SIG-M5 treated with dmso at 0.1 percent for 504 hours (cell line): ENCODE measurements around the gene TTBK2.
"Not testable (repeated sequence)": the region's sequence is repeated elsewhere in the genome, so short reads cannot be mapped to it uniquely, and the experiment has no call there.

Source experiments
- DNase-seq: peaks from one replicate; lab custom pipeline; 2025; ENCODE audit not compliant: unreplicated experiment; lab: John Stamatoyannopoulos, UW

Gene TTBK2

GRCh38 chr15:42911058-42911592 lies 9.5 kb downstream of the TTBK2 start:
- DNase-seq, result no peak

GRCh38 chr15:42908538-42908937 lies 12.0 kb downstream of the TTBK2 start:
- DNase-seq, result no peak

DNA sequence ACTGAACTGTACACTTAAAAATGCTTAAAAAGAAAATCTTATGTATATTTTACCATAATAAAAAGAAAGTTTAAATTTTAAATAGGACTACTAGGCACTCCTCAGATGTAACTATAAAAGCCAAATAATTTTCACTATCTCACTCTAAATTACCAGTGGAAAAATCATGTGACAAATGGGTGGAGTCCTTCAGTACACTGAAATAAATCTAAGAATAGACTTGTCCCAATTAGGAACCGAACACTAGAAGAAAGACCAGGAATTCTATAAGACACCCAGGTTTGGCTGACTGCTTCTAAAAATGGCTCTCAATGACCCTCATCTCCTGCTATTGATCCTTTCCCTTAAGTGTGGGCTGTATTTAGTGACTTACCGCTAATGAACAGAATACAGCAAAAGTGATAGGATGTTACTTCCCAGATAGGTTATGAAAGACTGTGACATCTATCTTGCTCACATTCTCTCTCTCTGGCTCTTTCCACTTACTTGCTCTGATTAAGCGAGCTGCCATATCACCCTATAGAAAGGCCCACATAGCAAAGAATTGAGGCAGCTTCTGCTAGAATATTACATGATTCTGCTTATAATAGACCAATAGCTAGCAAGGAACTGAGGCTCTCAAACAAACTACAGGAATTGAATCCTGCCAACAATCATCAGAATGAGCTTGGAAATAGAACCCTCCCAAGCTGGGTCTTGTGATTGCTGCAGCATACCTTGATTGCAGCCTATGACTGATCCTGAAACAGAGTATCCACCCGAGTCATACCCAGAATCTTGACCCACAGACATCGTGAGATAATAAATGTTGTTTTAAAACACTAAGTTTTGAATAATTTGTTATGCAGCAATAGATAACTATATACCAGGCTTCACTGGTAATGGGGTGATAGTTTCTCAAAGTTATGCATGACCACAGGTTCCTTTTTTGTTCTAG lies 16.9 kb downstream of the TTBK2 start:
- DNase-seq, result no peak

DNA sequence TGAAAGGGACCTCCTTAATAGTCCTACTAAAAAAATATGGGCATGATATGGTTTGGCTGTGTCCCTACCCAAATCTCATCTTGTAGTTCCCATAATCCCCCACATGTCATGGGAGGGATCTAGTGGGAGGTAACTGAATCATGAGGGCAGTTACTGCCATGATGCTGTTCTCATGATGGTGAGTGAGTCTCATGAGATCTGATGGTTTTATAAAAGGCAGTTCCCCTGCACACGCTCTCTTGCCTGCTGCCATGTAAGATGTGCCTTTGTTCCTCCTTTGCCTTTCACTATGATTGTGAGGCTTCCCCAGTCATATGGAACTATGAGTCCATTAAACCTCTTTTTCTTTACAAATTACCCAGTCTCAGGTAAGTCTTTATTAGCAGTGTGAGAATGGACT lies 26.7 kb downstream of the TTBK2 start:
- DNase-seq, result not testable (repeated sequence)

GRCh38 chr15:42891569-42891968 lies 29.0 kb downstream of the TTBK2 start:
- DNase-seq, result no peak

GRCh38 chr15:42890161-42890913 lies 30.2 kb downstream of the TTBK2 start:
- no peak for DNase-seq

DNA sequence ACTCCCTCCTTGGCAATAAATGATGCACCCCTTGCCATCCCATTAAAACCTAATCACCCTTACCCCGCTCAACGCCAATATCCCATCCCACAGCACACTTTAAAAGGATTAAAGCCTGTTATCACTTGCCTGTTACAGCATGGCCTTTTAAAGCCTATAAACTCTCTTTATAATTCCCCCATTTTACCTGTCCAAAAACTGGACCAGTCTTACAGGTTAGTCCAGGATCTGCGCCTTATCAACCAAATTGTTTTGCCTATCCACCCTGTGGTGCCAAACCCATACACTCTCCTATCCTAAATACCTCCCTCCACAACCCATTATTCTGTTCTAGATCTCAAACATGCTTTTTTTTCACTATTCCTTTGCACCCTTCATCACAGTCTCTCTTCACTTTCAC lies 33.2 kb downstream of the TTBK2 start:
- not testable (repeated sequence) for DNase-seq

DNA sequence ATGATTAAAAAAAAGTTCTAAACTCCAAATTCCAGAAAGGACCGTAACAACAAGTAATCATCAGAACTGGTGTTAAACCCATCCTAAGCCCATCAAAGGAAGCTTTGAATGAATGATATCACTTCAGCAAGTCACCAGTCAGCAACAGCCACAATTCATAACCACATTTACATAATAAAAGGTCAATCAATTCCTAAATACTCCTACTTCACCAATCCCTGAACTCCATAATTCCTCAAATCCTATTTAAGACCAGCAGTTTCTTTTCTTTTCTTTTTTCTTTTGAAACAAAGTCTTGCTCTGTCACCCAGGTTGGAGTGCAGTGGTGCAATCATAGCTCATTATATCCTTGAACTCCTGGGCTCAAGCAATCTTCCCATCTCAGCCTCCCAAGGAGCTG lies 40.5 kb downstream of the TTBK2 start:
- no peak for DNase-seq

DNA sequence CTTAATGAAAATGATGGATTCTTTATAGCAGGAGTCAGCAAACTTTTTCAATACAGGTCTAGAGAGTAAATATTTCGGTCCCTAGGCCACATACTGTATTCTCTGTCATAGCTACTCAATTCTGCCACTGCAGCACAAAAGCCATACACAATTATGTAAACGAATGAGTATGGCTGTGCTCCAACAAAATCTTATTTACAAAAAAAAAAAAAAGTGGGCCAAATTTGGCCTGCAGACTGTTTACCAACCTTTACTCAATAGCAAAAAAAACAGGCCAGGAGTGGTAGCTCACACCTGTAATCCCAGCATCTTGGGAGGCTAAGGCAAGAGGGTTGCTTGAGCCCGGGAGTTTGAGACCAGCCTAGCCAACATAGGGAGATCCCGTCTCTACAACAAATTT lies 41.1 kb downstream of the TTBK2 start:
- no peak for DNase-seq

- DNase-seq, result no peak
These were observed 44.4 kb downstream of the TTBK2 start for GRCh38 chr15:42876224-42876623.

GRCh38 chr15:42868683-42869082 lies 51.9 kb downstream of the TTBK2 start:
- no peak for DNase-seq

DNA sequence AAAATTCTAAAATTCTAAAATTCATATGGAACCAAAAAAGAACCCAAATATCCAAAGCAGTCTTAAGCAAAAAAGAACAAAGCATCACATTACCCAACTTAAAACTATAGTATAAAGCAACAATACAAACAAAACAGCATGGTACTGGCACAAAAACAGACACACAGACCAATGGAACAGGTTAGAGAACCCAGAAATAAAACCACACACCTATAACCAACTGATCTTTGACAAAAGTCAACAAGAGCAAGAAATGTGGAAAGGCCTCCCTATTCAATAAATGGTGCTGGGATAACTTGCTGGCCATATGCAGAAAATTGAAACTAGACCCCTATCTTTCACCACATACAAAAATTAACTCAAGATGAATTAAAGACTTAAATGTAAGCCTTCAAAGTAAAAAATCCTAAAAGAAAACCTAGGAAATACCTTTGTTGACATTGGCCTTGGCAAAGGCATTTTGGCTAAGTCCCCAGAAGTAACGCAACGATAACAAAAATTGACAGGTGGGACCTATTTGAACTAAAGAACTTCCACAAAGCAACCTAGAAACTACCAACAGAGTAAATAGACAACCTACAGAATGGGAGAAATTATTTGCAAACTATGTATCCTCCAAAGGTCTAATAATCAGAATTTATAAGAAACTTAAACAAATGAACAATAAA lies 56.9 kb downstream of the TTBK2 start:
- no peak for DNase-seq

- DNase-seq, result no peak
These were observed 61.4 kb downstream of the TTBK2 start for GRCh38 chr15:42858999-42859789.

GRCh38 chr15:42858540-42858939 lies 62.0 kb downstream of the TTBK2 start:
- no peak for DNase-seq

DNA sequence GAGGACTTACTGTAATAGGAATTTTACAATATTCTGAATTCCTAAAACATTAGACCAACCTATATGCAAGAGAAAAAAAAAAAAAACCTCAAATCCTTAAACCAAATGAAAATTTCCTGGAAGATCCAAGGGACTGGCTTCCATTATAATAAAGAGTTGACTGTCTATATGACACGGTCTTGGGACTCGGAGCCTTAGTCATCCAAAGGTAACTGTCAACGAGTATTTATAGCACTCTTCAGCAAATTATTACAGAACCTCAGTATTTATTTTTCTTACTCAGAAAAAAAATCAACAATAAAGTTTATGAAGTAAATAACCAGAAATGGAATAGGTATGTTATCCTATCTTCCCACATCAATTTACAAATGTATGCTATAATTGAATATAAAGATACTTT lies 66.0 kb downstream of the TTBK2 start:
- no peak for DNase-seq

DNA sequence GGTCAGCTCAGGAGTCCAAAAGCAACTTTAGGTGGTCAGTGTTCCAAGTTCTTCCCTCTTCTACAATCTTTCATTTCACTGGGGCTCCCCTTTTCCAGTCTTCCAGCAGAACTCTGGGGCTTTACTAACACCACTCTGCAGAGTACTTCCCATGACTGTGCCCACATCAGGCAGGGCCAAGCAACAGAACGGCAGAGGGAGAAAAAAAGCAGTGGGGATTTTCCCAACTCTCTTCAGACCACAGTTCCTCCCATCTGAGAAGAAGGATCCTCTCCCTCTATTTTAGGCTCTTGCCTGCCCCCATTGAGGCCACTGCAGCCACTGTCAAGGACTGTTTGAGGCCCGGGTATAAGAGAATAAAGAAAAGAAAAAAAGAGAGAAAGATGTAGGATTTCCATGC lies 70.7 kb downstream of the TTBK2 start:
- no peak for DNase-seq

GRCh38 chr15:42848846-42849245 lies 71.7 kb downstream of the TTBK2 start:
- no peak for DNase-seq

DNA sequence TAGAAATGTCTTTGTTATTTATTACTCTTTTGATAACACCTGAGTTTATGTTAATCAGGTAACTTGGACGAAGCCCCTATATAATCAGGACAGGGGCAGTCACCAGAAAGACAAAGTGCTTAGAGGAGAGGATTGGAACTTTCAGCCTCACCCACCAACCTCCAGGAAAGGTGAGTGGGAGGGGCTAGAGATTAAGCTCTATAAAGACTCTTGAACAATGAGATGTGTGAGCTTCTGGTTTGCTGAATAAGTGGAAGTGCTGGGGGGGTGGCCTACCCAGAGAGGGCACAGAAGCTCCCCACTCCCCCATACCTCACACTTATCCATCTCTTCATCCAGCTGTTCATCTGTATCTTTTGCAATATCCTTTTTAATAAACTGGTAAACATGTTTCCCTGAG lies 73.9 kb downstream of the TTBK2 start:
- no peak for DNase-seq

GRCh38 chr15:42845581-42845980 lies 75.0 kb downstream of the TTBK2 start:
- DNase-seq, result peak; percentile 7

GRCh38 chr15:42843699-42844098 lies 76.9 kb downstream of the TTBK2 start:
- no peak for DNase-seq

DNA sequence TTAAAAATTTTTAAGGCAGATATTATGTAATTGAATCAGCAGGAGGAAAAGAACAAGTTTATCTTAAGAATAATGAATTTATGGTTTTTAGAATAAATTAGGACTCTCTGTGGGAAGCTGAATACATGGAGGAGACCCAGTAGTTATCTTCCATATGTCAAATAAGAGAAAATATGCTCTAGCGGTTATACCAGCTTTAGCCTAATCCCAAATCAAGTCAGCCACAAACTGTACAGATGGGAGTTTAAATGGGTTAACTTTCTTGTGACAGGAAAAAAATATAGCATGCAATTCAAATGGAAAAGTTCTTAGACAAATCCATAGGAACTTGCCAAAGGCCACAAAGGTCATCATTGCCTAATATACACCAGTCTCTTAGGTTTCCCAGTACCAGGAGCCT lies 84.3 kb downstream of the TTBK2 start:
- DNase-seq, result no peak
